ENCODE data around the gene SMAP1.

DNA sequence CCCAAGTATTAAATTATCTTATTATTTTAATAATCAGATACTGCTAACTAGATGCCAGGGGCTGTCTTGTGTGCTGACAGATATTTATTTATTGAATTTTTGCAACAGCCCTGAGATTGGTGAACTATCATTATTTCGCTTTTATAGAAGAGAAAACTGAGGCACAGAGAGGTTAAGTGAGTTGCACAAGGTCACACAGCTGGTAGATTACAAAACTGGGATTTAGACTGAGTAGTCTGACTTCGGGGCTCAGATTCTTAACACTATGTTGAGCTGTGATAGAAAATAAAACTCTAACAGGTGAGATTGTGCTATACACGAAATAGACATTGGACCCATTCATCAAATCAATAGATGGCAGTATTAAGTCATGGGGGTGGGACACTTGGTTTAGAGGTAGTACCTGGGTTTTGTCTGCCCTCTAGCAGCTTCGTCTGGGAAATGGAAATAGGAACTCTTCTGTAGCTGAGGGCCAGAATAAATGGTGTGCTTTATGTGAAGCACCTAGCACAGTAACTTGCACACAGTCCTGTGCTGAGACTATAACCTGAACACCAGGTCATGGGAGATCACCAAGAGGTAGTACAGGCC is 175.7 kb downstream of the SMAP1 start:
- TF ChIP-seq POLR2A (IDR thresholded peaks at IDR 0.05; ENCODE audit: low read depth, low read length) (no peak), TAF1 (IDR thresholded peaks at IDR 0.05; ENCODE audit: borderline replicate concordance, low read depth, low read length) (no peak), POLR2AphosphoS5 (IDR thresholded peaks at IDR 0.05; ENCODE audit: low read depth, low read length) (no peak)

Measured in GM12892 (cell line).